Immature natural killer cell (primary cell): ENCODE data around the gene TRMT112. TPM values are rescaled to one million over a fixed set of nuclear protein-coding genes. Genes with fewer than 3 reads are reported as not detected.

Source experiments
- DNase-seq, 3 donors: peaks; one replicate each; pipeline ENCODE4 v3.0.0; 2022; ENCODE audit warnings: mixed read lengths in 1 of 3
- H3K27ac Mint-ChIP-seq, 6 donors: one replicate each; pipeline ENCODE4 v1.8.0; 2020; ENCODE audit warnings: mixed read lengths in 6 of 6, mild to moderate bottlenecking in 5 of 6, inconsistent platforms in 4 of 6, moderate library complexity in 3 of 6
- H3K27me3 Mint-ChIP-seq, 3 donors: one replicate each; pipeline ENCODE4 v1.8.0; 2020 to 2021; ENCODE audit warnings: low read depth in 3 of 3, mild to moderate bottlenecking in 3 of 3, mixed read lengths in 3 of 3, moderate library complexity in 3 of 3, inconsistent platforms in 1 of 3
- H3K36me3 Mint-ChIP-seq, 3 donors: one replicate each; pipeline ENCODE4 v1.8.0; 2020; ENCODE audit warnings: mixed read lengths in 3 of 3, inconsistent platforms in 2 of 3, mild to moderate bottlenecking in 2 of 3
- H3K4me1 Mint-ChIP-seq, 2 donors: one replicate each; pipeline ENCODE4 v1.8.0; 2020; ENCODE audit warnings: inconsistent platforms in 2 of 2, mild to moderate bottlenecking in 2 of 2, mixed read lengths in 2 of 2, moderate library complexity in 1 of 2
- H3K4me3 Mint-ChIP-seq, 5 donors: one replicate each; pipeline ENCODE4 v1.8.0; 2020; ENCODE audit warnings: mild to moderate bottlenecking in 5 of 5, mixed read lengths in 5 of 5, inconsistent platforms in 3 of 5, moderate library complexity in 3 of 5
- H3K9me3 Mint-ChIP-seq, 6 donors: one replicate each; pipeline ENCODE4 v1.8.0; 2020; ENCODE audit warnings: mild to moderate bottlenecking in 6 of 6, mixed read lengths in 6 of 6, inconsistent platforms in 4 of 6, moderate library complexity in 3 of 6
- polyA plus RNA-seq, 3 donors: library from polyadenylated mRNA; unstranded; fragments of 300-500 nt; fragmentation: Illumina TruSeq; gene quantifications; one replicate each; pipeline ENCODE4 v1.2.3, GENCODE V29; 2021

The TRMT112 gene
- polyA plus RNA-seq, 3 donors from 2014 or later, result 216 to 464 (median 322) TPM

- no peaks in the 10 kb centered on the region for H3K9me3 Mint-ChIP-seq
- peak overlapping the region; percentile 91 to 98 (median 94) for H3K4me3 Mint-ChIP-seq
- peak overlapping the region; percentile 93 to 98 (median 94) for H3K27ac Mint-ChIP-seq
- peaks cover 32 to 34% of the 10 kb centered on the region in 2 donors for H3K4me1 Mint-ChIP-seq
- peaks cover 7 to 21% (median 11%) of the 10 kb centered on the region in 3 donors for H3K27me3 Mint-ChIP-seq
- H3K36me3 Mint-ChIP-seq, result peaks cover 0 to 4% (median 0%) of the 10 kb centered on the region in 3 donors
- DNase-seq, result peak; percentile 59 to 62 (median 60)
These were observed 11.4 kb downstream of the TRMT112 start for GRCh38 chr11:64305691-64306562.

GRCh38 chr11:64305075-64305690, 12.2 kb downstream of the TRMT112 start, which contains the start of gene ESRRA:
Gene ESRRA, plus strand, starts transcription at chr11:64305524. Its CDS starts 1,656 bp downstream, at chr11:64307180.
- Mint-ChIP-seq H3K4me3 (peak within 1 kb of the TSS; percentile 94 to 98 (median 95)), H3K27me3 (peaks cover 13 to 28% (median 16%) of the 10 kb centered on the region in 3 donors), H3K4me1 (peaks cover 37 to 38% of the 10 kb centered on the region in 2 donors), H3K9me3 (no peaks in the 10 kb centered on the region), H3K36me3 (peaks cover 0 to 4% (median 0%) of the 10 kb centered on the region in 3 donors), H3K27ac (peak within 1 kb of the TSS; percentile 93 to 99 (median 98))
- DNase-seq, result peak; percentile 99

GRCh38 chr11:64304316-64305072, 12.9 kb downstream of the TRMT112 start:
- H3K4me3 Mint-ChIP-seq, result peak overlapping the region; percentile 90 to 98 (median 94)
- H3K27ac Mint-ChIP-seq, result peak overlapping the region; percentile 91 to 99 (median 98)
- peaks cover 18 to 34% (median 18%) of the 10 kb centered on the region in 3 donors for H3K27me3 Mint-ChIP-seq
- peak; percentile 89 to 90 (median 90) for DNase-seq
- H3K9me3 Mint-ChIP-seq, result no peaks in the 10 kb centered on the region
- H3K36me3 Mint-ChIP-seq, result peaks cover 0 to 4% (median 0%) of the 10 kb centered on the region in 3 donors
- H3K4me1 Mint-ChIP-seq, result peaks cover 38 to 45% of the 10 kb centered on the region in 2 donors

- Mint-ChIP-seq H3K9me3 (no peaks in the 10 kb centered on the region), H3K27me3 (peaks cover 19 to 34% (median 19%) of the 10 kb centered on the region in 3 donors), H3K4me1 (peaks cover 38 to 46% of the 10 kb centered on the region in 2 donors), H3K4me3 (peak overlapping the region; percentile 90 to 98 (median 94)), H3K27ac (peak overlapping the region; percentile 91 to 99 (median 98)), H3K36me3 (peaks cover 0 to 4% (median 0%) of the 10 kb centered on the region in 3 donors)
- no peak for DNase-seq
These were observed 13.4 kb downstream of the TRMT112 start for GRCh38 chr11:64304032-64304315.

- peaks cover 0 to 4% (median 0%) of the 10 kb centered on the region in 3 donors for H3K36me3 Mint-ChIP-seq
- H3K9me3 Mint-ChIP-seq, result no peaks in the 10 kb centered on the region
- H3K27me3 Mint-ChIP-seq, result peaks cover 20 to 34% (median 22%) of the 10 kb centered on the region in 3 donors
- H3K27ac Mint-ChIP-seq, result peak overlapping the region in 4 of 6 donors; percentile 97 to 99 (median 98)
- H3K4me1 Mint-ChIP-seq, result peaks cover 38 to 46% of the 10 kb centered on the region in 2 donors
- no peak for DNase-seq
- no peak overlapping the region for H3K4me3 Mint-ChIP-seq
These were observed 14.0 kb downstream of the TRMT112 start for GRCh38 chr11:64303109-64304031.

- peak in 1 of 3 donors; percentile 12 for DNase-seq
- H3K4me3 Mint-ChIP-seq, result peak within 1 kb of the TSS; percentile 65 to 80 (median 72)
- peaks cover 25 to 30% of the 10 kb centered on the region in 2 donors for H3K4me1 Mint-ChIP-seq
- no peaks in the 10 kb centered on the region for H3K9me3 Mint-ChIP-seq
- H3K27ac Mint-ChIP-seq, result peak within 1 kb of the TSS in 5 of 6 donors; percentile 77 to 87 (median 80)
- no peaks in the 10 kb centered on the region for H3K36me3 Mint-ChIP-seq
- H3K27me3 Mint-ChIP-seq, result peaks cover 29 to 41% (median 40%) of the 10 kb centered on the region in 3 donors
These were observed 17.3 kb downstream of the TRMT112 start, which contains the start of gene CATSPERZ for GRCh38 chr11:64299847-64300648. Gene CATSPERZ, plus strand, starts transcription at chr11:64300358. Its CDS starts 53 bp downstream, at chr11:64300411.

- no peaks in the 10 kb centered on the region for H3K36me3 Mint-ChIP-seq
- peaks cover 30 to 44% (median 36%) of the 10 kb centered on the region in 3 donors for H3K27me3 Mint-ChIP-seq
- DNase-seq, result peak in 1 of 3 donors; percentile 6
- H3K9me3 Mint-ChIP-seq, result no peaks in the 10 kb centered on the region
- peak overlapping the region in 4 of 5 donors; percentile 3 to 29 (median 22) for H3K4me3 Mint-ChIP-seq
- H3K27ac Mint-ChIP-seq, result peak overlapping the region in 4 of 6 donors; percentile 35 to 83 (median 48)
- H3K4me1 Mint-ChIP-seq, result peaks cover 20 to 21% of the 10 kb centered on the region in 2 donors
These were observed 18.2 kb downstream of the TRMT112 start for GRCh38 chr11:64298966-64299846.

- peak overlapping the region in 1 of 6 donors; percentile 35 for H3K27ac Mint-ChIP-seq
- H3K4me1 Mint-ChIP-seq, result peaks cover 14 to 18% of the 10 kb centered on the region in 2 donors
- no peaks in the 10 kb centered on the region for H3K9me3 Mint-ChIP-seq
- H3K36me3 Mint-ChIP-seq, result no peaks in the 10 kb centered on the region
- H3K27me3 Mint-ChIP-seq, result peaks cover 29 to 45% (median 40%) of the 10 kb centered on the region in 3 donors
- no peak for DNase-seq
- peak overlapping the region in 1 of 5 donors; percentile 21 for H3K4me3 Mint-ChIP-seq
These were observed 19.5 kb downstream of the TRMT112 start for GRCh38 chr11:64297699-64298358.

GRCh38 chr11:64296830-64297698, 20.3 kb downstream of the TRMT112 start:
- Mint-ChIP-seq H3K36me3 (no peaks in the 10 kb centered on the region), H3K27me3 (peaks cover 29 to 47% (median 40%) of the 10 kb centered on the region in 3 donors), H3K4me3 (no peak overlapping the region), H3K4me1 (peaks cover 16 to 18% of the 10 kb centered on the region in 2 donors), H3K9me3 (no peaks in the 10 kb centered on the region), H3K27ac (no peak overlapping the region)
- DNase-seq, result no peak

- Mint-ChIP-seq H3K9me3 (no peaks in the 10 kb centered on the region), H3K27ac (no peak overlapping the region), H3K36me3 (no peaks in the 10 kb centered on the region), H3K4me3 (no peak overlapping the region), H3K4me1 (peaks cover 15 to 18% of the 10 kb centered on the region in 2 donors), H3K27me3 (peaks cover 29 to 45% (median 32%) of the 10 kb centered on the region in 3 donors)
- no peak for DNase-seq
These were observed 21.1 kb downstream of the TRMT112 start for GRCh38 chr11:64296236-64296635.
